Heart left ventricle (tissue), 13 donors: ENCODE measurements around the gene TLK1.

ENCODE experiments used
- CTCF ChIP-seq, 12 donors: fragments of 200-600 bp; sonication (generic) in 4 of 12; IDR thresholded peaks; one replicate each; pipeline versions ENCODE4 v1.5.0 to v1.8.0; 2018 to 2022; ENCODE audit warnings: antibody characterized with exemption in 12 of 12, mild to moderate bottlenecking in 5 of 12
- POLR2A ChIP-seq, 2 donors: fragments of 450-650 bp; IDR thresholded peaks; one replicate each; pipeline ENCODE4 v1.6.1; 2017; ENCODE audit warnings: antibody characterized with exemption in 2 of 2, mild to moderate bottlenecking in 2 of 2, moderate library complexity in 2 of 2
- donor health status: ischemic (EF 13 %, LVEDD 7.1; RV severe dilation, severe dysfunction).
- donor health status: DM: no; HTN: yes; CAD: no.
- donor health status: DM: no; HTN: no; CAD: no.
- donor health status: ischemic (EF 25% LVEDD 6.9; RV normal size, moderate dysfunction).
- donor health status: ischemic (EF 25% LVEDD 5.7; RV mildly dilated, moderate dysfunction).
- donor health status: ischemic (EF 35%, LVEDD 5.7; RV mildly dilated, moderate dysfunction).
- donor health status: nonischemic (EF 11% LVEDD 7.7; RV severe dilation, severe dysfunction).
- donor health status: DM: yes; HTN: yes; CAD: no.
- donor health status: PGD.
- donor health status: ischemic (EF 29% LVEDD 5.4; RV normal size, mild dysfunction).
- donor health status: nonischemic (EF 23%, LVEDD 6.1; RV moderate dilation, normal function).

GRCh38 chr2:170975127-170975942, 185.4 kb downstream of the TLK1 start:
- TF ChIP-seq CTCF (IDR thresholded peaks at IDR 0.05) (no peak), POLR2A (IDR thresholded peaks at IDR 0.05) (no peak)
